ENCODE results near the gene FUCA2. TPM values are rescaled to one million over a fixed set of nuclear protein-coding genes. Genes with fewer than 3 reads are reported as not detected.

FUCA2 gene, protein sequence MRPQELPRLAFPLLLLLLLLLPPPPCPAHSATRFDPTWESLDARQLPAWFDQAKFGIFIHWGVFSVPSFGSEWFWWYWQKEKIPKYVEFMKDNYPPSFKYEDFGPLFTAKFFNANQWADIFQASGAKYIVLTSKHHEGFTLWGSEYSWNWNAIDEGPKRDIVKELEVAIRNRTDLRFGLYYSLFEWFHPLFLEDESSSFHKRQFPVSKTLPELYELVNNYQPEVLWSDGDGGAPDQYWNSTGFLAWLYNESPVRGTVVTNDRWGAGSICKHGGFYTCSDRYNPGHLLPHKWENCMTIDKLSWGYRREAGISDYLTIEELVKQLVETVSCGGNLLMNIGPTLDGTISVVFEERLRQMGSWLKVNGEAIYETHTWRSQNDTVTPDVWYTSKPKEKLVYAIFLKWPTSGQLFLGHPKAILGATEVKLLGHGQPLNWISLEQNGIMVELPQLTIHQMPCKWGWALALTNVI
- 45.8 and 63.6 TPM in 2 replicates for total RNA-seq

DNA sequence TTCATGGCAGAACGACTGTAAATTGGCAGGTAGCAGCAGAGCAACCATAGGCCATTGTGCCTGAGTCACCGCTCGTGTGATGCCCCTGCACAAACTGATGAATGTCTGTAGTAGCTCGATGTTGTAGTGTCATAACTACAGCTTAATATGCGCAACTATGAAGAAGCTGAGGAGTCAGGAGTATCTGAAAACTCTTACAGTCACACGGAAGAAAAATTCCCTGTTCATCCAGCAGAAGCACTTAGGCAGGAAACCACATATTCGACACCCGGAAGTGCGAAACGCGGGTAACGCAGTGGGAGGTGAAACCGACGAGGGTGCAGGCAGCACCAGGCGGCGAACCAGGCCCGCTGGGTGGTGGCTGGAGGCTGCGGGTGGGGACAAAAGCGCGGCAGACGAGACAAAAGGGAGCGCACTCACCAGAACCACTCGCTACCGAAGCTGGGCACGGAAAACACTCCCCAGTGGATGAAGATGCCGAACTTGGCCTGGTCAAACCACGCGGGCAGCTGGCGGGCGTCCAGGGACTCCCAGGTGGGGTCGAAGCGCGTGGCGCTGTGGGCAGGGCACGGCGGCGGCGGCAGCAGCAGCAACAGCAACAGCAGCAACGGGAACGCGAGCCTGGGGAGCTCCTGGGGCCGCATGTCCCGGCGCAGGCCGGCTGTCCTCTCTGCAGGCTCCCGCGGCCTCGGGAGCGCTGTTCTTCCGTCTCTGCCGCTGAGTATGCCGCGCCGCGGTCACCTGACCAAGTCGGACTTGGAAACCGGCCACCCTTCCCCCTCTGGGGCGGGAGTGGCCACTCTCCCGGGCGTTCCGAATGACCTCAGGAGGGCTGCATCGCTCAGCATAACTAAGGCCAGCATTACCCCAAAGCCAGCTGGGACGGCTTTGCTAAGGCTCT lies at the start of gene FUCA2:
TSS of gene FUCA2 (minus strand) at position 730 of the 901 bp plus-strand sequence. CDS start at position 644, 86 bp downstream.

DNA sequence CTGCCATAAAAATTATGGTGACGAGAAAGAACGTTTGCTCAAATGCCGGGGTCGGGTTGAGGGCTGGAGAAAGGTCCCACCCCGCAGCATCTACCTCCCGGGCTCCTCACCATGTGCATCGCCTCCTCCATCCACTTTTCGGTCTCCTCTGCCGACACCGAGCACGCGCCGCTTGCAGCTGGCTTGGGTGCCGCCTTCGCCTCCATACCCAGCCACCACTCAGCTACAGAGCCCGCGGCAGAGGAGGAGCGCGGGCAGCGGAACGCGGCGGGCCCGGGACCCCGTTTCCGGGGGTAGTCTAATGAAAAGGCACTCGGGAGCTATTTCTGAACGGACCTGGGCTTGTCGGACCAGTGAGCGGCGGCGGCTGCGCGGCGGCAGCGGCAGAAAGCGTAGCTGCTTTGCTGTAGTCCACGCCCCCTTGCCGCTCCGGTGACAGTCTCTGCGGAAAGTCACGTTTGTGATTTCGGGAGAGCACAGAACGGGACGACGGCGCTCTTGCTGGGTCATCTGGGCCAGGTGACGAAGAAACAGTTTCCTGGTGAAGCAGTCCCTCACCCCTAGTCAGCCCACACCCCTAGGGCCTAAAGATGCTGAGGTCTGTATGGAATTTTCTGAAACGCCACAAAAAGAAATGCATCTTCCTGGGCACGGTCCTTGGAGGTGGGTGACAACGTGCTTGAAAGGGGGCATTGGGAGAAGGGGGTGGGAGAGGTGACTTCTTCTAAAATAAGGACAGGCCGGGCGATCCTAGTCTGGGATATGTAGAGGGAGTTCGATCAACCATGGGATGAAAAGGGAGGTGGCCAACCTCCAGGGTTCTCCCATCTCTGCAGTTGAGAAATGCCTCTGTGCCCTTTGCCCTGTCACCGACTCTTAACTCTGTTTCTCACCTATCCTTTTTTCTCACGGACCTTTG lies 60.8 kb downstream of the FUCA2 start, which contains the start of the genes ADAT2 and PEX3:
TSS of gene ADAT2 (minus strand) at position 243 of the 919 bp plus-strand sequence. CDS start at position 206, 37 bp downstream.
TSS of gene PEX3 (plus strand) at position 353 of the 919 bp plus-strand sequence. CDS start at position 591, 238 bp downstream.

Other genes starting within 250 kb of the FUCA2 start
- 1.8 and 14.0 TPM in 2 replicates for gene ADAT2, start 61.0 kb downstream of the FUCA2 start, total RNA-seq
- 8.8 and 15.7 TPM in 2 replicates for gene PEX3, start 60.9 kb downstream of the FUCA2 start, total RNA-seq
- 19.0 and 38.7 TPM in 2 replicates for gene PHACTR2, start 166.2 kb upstream of the FUCA2 start, total RNA-seq

Measured in epithelial cell of alveolus of lung (primary cell).